Kidney epithelial cell (primary cell): ENCODE data around the gene HSCB. TPM values are rescaled to one million over a fixed set of nuclear protein-coding genes. Genes with fewer than 3 reads are reported as not detected.
"Not testable (repeated sequence)": the region's sequence is repeated elsewhere in the genome, so short reads cannot be mapped to it uniquely, and the experiment has no call there.

ENCODE experiments used
- DNase-seq: peaks from one replicate; pipeline ENCODE4 v3.0.0-alpha.2; 2010; ENCODE audit warnings: low read depth
- H3K27me3 ChIP-seq: 2 replicates; pipeline ENCODE4 v1.6.0; 2011; ENCODE audit warnings: low read length; ENCODE audit not compliant: control insufficient read depth, insufficient read depth
- H3K36me3 ChIP-seq: 2 replicates; pipeline ENCODE4 v1.5.1; 2011; ENCODE audit warnings: low read length; ENCODE audit not compliant: control insufficient read depth, insufficient read depth
- H3K4me3 ChIP-seq: 2 replicates; pipeline ENCODE4 v1.5.1; 2011; ENCODE audit warnings: low read depth, mild to moderate bottlenecking, control low read depth, low read length
- CTCF ChIP-seq: IDR thresholded peaks from 2 replicates; pipeline ENCODE4 v1.5.1; 2011; ENCODE audit warnings: mild to moderate bottlenecking, moderate library complexity, low read length, control low read depth, inconsistent platforms; ENCODE audit not compliant: insufficient read depth, poor library complexity, severe bottlenecking
- total RNA-seq: library from RNA; depleted of rRNA; stranded (reverse); fragments of >200 nt; gene quantifications from 2 replicates; pipeline ENCODE4 v1.2.3, GENCODE V29; 2015

Gene HSCB
- total RNA-seq, 1 donor from 2014 or later = 34.2 TPM

GRCh38 chr22:28743852-28744251 is 2.0 kb downstream of the HSCB start:
- Histone ChIP-seq H3K36me3 (no peaks in the 10 kb centered on the region), H3K27me3 (no peaks in the 10 kb centered on the region), H3K4me3 (no peak overlapping the region)
- DNase-seq = no peak
- no peak for TF ChIP-seq CTCF

- no peak for TF ChIP-seq CTCF
- no peaks in the 10 kb centered on the region for H3K36me3 ChIP-seq
- no peak for DNase-seq
- H3K4me3 ChIP-seq = no peak overlapping the region
- H3K27me3 ChIP-seq = no peaks in the 10 kb centered on the region
Measured at GRCh38 chr22:28750471-28750881, 8.6 kb downstream of the HSCB start.

GRCh38 chr22:28754512-28754911 is 12.7 kb downstream of the HSCB start:
- DNase-seq, H3K4me3 ChIP-seq, H3K36me3 ChIP-seq, H3K27me3 ChIP-seq: not testable (repeated sequence)

- DNase-seq = no peak
- Histone ChIP-seq H3K27me3 (no peaks in the 10 kb centered on the region), H3K36me3 (no peaks in the 10 kb centered on the region), H3K4me3 (no peak overlapping the region)
- no peak for TF ChIP-seq CTCF
Measured at GRCh38 chr22:28759861-28760560, 18.2 kb downstream of the HSCB start.

GRCh38 chr22:28761449-28761755 is 19.6 kb downstream of the HSCB start:
- no peak for DNase-seq
- Histone ChIP-seq H3K27me3 (no peaks in the 10 kb centered on the region), H3K36me3 (no peaks in the 10 kb centered on the region), H3K4me3 (no peak overlapping the region)
- no peak for TF ChIP-seq CTCF

- DNase-seq, H3K36me3 ChIP-seq, H3K4me3 ChIP-seq, H3K27me3 ChIP-seq: not testable (repeated sequence)
Measured at GRCh38 chr22:28762000-28762399, 20.2 kb downstream of the HSCB start.

GRCh38 chr22:28766628-28767027 is 24.8 kb downstream of the HSCB start:
- no peak for DNase-seq
- Histone ChIP-seq H3K4me3 (no peak overlapping the region), H3K27me3 (no peaks in the 10 kb centered on the region), H3K36me3 (no peaks in the 10 kb centered on the region)
- no peak for TF ChIP-seq CTCF
